Endothelial cell of umbilical vein (primary cell): ENCODE data around the gene CDKN1A.

ENCODE experiments used
- CTCF ChIP-seq, 2 donors: IDR thresholded peaks; 1 replicate in 1 of 2; 2 replicates in 1 of 2; pipeline ENCODE4 v1.5.1; 2011; ENCODE audit warnings: low read length in 2 of 2, mild to moderate bottlenecking in 2 of 2, moderate library complexity in 2 of 2, control low read depth in 1 of 2, inconsistent platforms in 1 of 2, low read depth in 1 of 2; ENCODE audit not compliant: insufficient read depth in 1 of 2; ENCODE audit errors: extremely low read depth in 1 of 2
- EZH2 ChIP-seq: IDR thresholded peaks from 2 replicates; pipeline ENCODE4 v1.6.1; 2012; ENCODE audit warnings: borderline replicate concordance, low read depth, mild to moderate bottlenecking, moderate library complexity, low read length, inconsistent platforms; ENCODE audit not compliant: severe bottlenecking
- GATA2 ChIP-seq: IDR thresholded peaks from 2 replicates; pipeline ENCODE4 v1.7.0; 2011; ENCODE audit warnings: low read depth, mild to moderate bottlenecking, moderate library complexity, mixed read lengths, low read length; ENCODE audit not compliant: insufficient read length, insufficient read depth
- POLR2AphosphoS5 ChIP-seq: IDR thresholded peaks from 2 replicates; pipeline ENCODE4 v1.6.1; 2012; ENCODE audit warnings: low read depth, mild to moderate bottlenecking, control low read depth, low read length, moderate library complexity; ENCODE audit not compliant: insufficient read depth

GRCh38 chr6:36677753-36678487, 594 bp upstream of the CDKN1A start:
- no peak for TF ChIP-seq EZH2
- no peak for TF ChIP-seq GATA2
- TF ChIP-seq CTCF (IDR thresholded peaks at IDR 0.05; ENCODE audit: extremely low read depth in 1 of 2, insufficient read depth in 1 of 2, low read depth in 1 of 2, low read length in 2 of 2), result no peak
- no peak for TF ChIP-seq POLR2AphosphoS5
